ENCODE data around the gene CARD14.

Gene CARD14

DNA sequence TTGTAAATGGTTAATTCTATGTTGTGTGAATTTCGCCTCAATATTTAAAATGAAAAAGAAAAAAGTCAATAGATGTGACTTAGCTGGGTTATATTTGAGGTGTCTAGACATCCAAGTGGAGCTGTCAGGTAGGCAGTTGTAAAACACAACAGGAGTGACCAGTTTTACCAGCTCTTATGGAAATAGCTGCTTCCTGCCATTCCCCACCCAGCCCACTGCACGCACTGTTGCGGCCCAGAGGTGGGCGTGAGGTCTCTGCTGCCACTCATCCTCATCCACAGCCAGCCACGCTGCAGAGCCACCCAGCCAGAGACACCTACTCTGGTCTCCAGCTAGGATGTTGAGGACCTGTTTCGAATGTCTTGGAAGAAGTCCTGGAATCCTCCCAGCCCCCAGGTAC lies 3.4 kb upstream of the CARD14 start:
- TF ChIP-seq Cebpa-rat (IDR thresholded peaks at IDR 0.05): no peak
- Histone ChIP-seq H4K20me1 (no peaks in the 10 kb centered on the region), H3K27me3 (no peaks in the 10 kb centered on the region), H3K36me3 (no peaks in the 10 kb centered on the region), H3K27ac (no peak overlapping the region), H3K4me2 (no peak overlapping the region), H3K9ac (no peak overlapping the region), H3K4me1 (peaks cover 21% of the 10 kb centered on the region), H3K4me3 (no peak overlapping the region), H3K9me3 (no peaks in the 10 kb centered on the region)

DNA sequence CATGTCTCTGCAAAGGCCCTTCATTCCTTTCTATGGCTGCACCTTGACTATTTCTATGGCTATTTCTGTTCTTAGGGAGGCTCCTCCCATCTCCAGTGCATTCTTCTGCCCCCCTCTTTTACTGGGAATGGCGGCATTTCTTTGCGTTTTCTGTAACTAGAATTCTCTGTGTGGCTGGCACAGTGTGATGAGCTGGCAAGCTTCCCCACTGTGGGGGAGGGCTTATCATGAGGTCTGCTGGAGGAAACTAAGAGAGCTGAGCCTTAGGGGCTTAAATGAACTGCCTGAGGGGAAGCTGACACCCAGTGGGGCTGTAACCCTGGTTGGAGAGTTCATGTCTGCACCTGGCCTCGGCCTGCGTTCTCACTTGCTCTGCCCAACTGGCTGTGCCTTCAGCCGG lies 1.5 kb upstream of the CARD14 start:
- H3K4me3 ChIP-seq: no peak overlapping the region
- no peak for TF ChIP-seq Cebpa-rat (IDR thresholded peaks at IDR 0.05)
- 0 out of 2 replicates have a peak, but pooled peaks cover 2% of the 10 kb centered on the region for H3K4me1 ChIP-seq
- no peaks in the 10 kb centered on the region for H4K20me1 ChIP-seq
- no peaks in the 10 kb centered on the region for H3K9me3 ChIP-seq
- H3K27ac ChIP-seq: no peak overlapping the region
- H3K36me3 ChIP-seq: no peaks in the 10 kb centered on the region
- H3K4me2 ChIP-seq: no peak overlapping the region
- H3K27me3 ChIP-seq: no peaks in the 10 kb centered on the region
- no peak overlapping the region for H3K9ac ChIP-seq

DNA sequence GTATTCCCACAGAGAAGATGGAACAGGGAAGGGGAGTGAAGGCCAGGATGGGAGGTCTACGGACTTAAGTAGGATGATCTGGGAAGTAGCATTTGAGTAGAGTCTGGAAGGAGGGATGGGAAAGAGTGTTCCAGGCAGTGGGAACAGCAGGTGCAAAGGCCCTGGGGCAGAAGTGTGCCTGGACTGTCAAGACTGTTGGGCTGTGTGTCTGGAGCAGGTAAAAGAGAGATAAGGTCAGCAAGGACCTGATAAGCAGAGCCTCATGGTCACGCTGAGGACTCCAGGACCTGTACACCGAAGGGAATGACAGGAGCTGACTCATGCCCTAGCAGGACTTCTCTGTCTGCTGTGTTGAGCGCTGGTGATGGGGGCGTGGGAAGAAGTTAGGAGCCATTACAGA lies 723 bp upstream of the CARD14 start:
- no peaks in the 10 kb centered on the region for H3K4me1 ChIP-seq
- no peaks in the 10 kb centered on the region for H3K9me3 ChIP-seq
- no peak for TF ChIP-seq Cebpa-rat (IDR thresholded peaks at IDR 0.05)
- no peak overlapping the region for H3K4me3 ChIP-seq
- H4K20me1 ChIP-seq: no peaks in the 10 kb centered on the region
- H3K4me2 ChIP-seq: no peak overlapping the region
- H3K9ac ChIP-seq: no peak overlapping the region
- no peak overlapping the region for H3K27ac ChIP-seq
- no peaks in the 10 kb centered on the region for H3K36me3 ChIP-seq
- no peaks in the 10 kb centered on the region for H3K27me3 ChIP-seq

DNA sequence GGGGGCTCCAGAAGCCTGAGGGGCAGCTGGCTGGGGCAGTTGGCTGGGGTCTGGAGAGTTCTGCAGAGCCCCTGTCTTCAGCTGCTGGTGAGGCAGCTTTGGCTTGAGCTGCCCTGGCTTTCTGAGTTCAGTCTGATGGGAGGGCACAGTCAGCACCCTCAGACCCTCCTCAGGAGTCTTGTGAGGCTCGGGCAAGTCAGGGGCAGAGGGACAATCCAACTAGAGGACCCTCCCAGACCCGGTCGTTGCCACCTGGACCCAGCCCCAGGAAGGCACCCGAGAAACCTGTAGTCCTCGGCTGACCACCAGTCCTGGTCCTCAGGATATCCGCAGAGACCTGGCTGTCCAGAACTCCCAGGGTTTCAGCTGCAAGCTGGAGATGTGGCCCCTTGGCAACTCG lies 1.9 kb downstream of the CARD14 start:
- Histone ChIP-seq H3K27ac (no peak overlapping the region), H3K4me1 (no peaks in the 10 kb centered on the region), H3K36me3 (no peaks in the 10 kb centered on the region), H3K27me3 (no peaks in the 10 kb centered on the region), H3K9me3 (no peaks in the 10 kb centered on the region), H3K9ac (no peak overlapping the region), H4K20me1 (no peaks in the 10 kb centered on the region), H3K4me2 (no peak overlapping the region), H3K4me3 (no peak overlapping the region)
- no peak for TF ChIP-seq Cebpa-rat (IDR thresholded peaks at IDR 0.05)

DNA sequence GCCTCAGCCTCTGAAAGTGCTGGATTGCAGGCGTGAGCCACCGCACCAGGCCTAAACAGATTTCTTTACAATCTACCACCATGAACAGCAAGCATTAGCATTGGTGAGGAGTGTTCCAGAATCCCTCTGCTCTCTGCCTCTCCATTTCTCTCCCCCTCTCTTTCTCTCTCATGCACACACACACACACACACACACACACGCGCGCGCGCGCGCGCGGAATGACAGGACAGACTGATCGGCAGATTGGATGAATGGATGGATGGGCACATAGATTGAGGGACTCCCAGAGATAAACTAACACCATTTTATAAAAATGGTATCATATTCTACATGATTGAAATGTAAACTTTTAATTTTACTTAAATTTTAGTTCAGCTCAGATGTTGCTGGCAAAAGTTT lies 3.3 kb downstream of the CARD14 start:
- no peak for TF ChIP-seq Cebpa-rat (IDR thresholded peaks at IDR 0.05)
- no peak overlapping the region for H3K27ac ChIP-seq
- no peaks in the 10 kb centered on the region for H3K36me3 ChIP-seq
- H3K9ac ChIP-seq: no peak overlapping the region
- no peaks in the 10 kb centered on the region for H3K27me3 ChIP-seq
- no peaks in the 10 kb centered on the region for H4K20me1 ChIP-seq
- no peaks in the 10 kb centered on the region for H3K9me3 ChIP-seq
- H3K4me1 ChIP-seq: no peaks in the 10 kb centered on the region
- H3K4me2 ChIP-seq: no peak overlapping the region
- no peak overlapping the region for H3K4me3 ChIP-seq

DNA sequence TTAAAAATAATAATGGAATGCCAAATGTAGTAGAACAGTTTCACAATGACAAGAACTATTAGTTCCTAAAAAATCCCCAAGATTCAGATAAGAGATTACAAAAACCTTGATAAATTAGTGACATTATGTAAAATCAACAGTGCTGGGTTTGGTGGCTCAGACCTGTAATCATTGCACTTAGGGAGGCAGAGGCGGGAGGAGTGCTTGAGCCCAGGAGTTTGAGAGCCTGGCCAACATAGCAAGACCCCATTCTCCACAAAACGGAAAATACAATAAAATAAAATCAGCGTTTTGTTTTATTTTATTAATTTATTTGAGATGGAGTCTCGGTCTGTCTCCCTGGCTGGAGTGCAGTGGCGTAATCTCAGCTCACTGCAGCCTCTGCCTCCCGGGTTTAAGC lies 4.1 kb downstream of the CARD14 start:
- Histone ChIP-seq H3K27me3 (no peaks in the 10 kb centered on the region), H3K9ac (no peak overlapping the region), H3K36me3 (no peaks in the 10 kb centered on the region), H3K27ac (no peak overlapping the region), H3K4me1 (no peaks in the 10 kb centered on the region), H3K4me3 (no peak overlapping the region), H3K4me2 (no peak overlapping the region), H4K20me1 (no peaks in the 10 kb centered on the region), H3K9me3 (no peaks in the 10 kb centered on the region)
- no peak for TF ChIP-seq Cebpa-rat (IDR thresholded peaks at IDR 0.05)

DNA sequence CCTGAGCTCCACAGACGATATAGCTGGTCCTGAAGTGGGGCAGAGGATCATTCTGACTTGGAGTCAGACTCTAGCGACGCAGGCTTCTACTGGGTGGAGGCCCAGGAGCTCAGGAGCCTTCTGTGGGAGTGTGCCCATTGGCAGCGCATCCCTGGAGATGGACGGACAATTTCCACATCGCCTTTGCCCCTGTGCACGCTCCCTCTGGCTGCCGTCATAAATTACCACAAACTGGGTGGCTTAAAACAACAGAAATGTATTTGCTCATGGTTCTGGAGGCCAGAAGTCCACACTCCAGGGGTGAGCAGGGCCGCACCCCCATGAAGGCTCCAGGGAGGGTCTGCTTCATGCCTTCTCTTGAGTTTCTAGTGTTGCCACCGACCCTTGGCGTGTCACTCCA lies 6.9 kb downstream of the CARD14 start:
- H3K4me3 ChIP-seq: no peak overlapping the region
- no peaks in the 10 kb centered on the region for H3K9me3 ChIP-seq
- H3K36me3 ChIP-seq: no peaks in the 10 kb centered on the region
- H3K4me2 ChIP-seq: no peak overlapping the region
- no peak overlapping the region for H3K27ac ChIP-seq
- H3K4me1 ChIP-seq: no peaks in the 10 kb centered on the region
- no peak for TF ChIP-seq Cebpa-rat (IDR thresholded peaks at IDR 0.05)
- no peaks in the 10 kb centered on the region for H3K27me3 ChIP-seq
- H3K9ac ChIP-seq: no peak overlapping the region
- no peaks in the 10 kb centered on the region for H4K20me1 ChIP-seq

DNA sequence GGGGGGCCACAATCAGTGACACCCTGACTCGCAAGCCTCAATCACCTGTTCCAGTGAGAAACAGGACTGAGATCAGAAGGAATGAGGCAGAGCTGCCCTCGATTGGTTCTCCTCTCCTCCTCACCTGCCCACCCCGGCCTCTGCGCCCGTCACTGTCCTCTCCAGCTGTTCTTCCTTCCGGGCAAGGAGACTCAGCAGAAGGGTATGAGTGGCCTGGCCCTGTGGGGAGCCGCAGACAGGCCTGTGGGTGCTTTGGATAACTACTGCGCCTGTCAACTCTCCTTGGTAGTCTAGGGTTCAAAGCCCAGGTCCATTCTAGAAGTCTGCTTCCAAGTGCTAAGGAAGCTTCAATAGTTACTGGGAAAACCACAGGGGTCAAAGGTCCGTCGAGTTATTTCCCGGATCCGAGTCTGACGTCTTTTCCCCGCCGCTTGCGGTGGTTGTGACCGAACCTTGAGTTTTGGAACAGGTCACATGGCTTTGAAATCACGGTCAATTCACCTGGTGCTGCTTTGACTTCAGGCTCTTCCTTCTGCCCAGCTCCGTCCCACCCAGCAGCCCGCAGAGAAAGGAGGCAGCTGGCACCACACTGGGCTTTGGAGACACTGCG lies 8.3 kb downstream of the CARD14 start:
- Histone ChIP-seq H3K9me3 (no peaks in the 10 kb centered on the region), H3K27me3 (no peaks in the 10 kb centered on the region), H3K36me3 (no peaks in the 10 kb centered on the region), H3K4me1 (no peaks in the 10 kb centered on the region), H3K27ac (no peak overlapping the region), H3K4me2 (no peak overlapping the region), H3K4me3 (no peak overlapping the region), H4K20me1 (no peaks in the 10 kb centered on the region), H3K9ac (no peak overlapping the region)
- TF ChIP-seq Cebpa-rat (IDR thresholded peaks at IDR 0.05): no peak

DNA sequence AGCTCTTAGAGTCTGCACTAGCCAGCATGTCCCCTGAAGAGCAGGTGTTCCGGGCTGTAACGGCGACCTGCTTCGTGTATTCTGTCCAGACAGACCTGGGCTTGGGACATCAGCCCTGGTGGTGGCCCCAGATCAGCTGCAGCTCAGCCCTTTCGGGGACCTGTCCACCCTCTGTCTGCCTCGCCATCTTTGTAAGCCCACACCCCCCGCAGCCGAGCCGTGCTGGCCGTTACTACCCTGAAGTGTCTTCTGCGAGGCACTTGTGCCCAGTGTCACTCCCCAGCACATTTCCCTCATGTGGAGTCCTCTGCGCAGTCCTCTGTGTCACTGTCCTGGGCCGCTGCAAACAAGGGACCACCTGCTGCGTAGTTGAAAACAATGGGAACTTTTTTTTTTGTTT lies 10.4 kb downstream of the CARD14 start:
- H3K4me3 ChIP-seq: no peak overlapping the region
- no peaks in the 10 kb centered on the region for H3K36me3 ChIP-seq
- H3K4me2 ChIP-seq: no peak overlapping the region
- no peaks in the 10 kb centered on the region for H3K4me1 ChIP-seq
- no peaks in the 10 kb centered on the region for H3K27me3 ChIP-seq
- no peaks in the 10 kb centered on the region for H3K9me3 ChIP-seq
- H4K20me1 ChIP-seq: no peaks in the 10 kb centered on the region
- no peak overlapping the region for H3K9ac ChIP-seq
- no peak for TF ChIP-seq Cebpa-rat (IDR thresholded peaks at IDR 0.05)
- no peak overlapping the region for H3K27ac ChIP-seq

DNA sequence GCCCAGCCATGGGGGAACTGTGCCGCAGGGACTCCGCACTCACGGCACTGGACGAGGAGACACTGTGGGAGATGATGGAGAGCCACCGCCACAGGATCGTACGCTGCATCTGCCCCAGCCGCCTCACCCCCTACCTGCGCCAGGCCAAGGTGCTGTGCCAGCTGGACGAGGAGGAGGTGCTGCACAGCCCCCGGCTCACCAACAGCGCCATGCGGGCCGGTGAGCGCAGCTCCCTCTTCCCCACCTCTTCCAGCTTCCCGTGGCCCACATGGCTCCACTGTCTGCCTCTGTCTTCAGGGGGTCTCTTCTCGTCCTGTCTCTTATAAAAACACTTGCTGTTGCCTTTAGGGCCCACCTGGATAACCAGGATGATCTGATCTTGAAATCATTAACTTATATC lies 11.6 kb downstream of the CARD14 start:
- H3K36me3 ChIP-seq: no peaks in the 10 kb centered on the region
- no peak overlapping the region for H3K4me3 ChIP-seq
- H4K20me1 ChIP-seq: no peaks in the 10 kb centered on the region
- H3K4me1 ChIP-seq: no peaks in the 10 kb centered on the region
- TF ChIP-seq Cebpa-rat (IDR thresholded peaks at IDR 0.05): no peak
- H3K9ac ChIP-seq: no peak overlapping the region
- no peaks in the 10 kb centered on the region for H3K9me3 ChIP-seq
- H3K27me3 ChIP-seq: no peaks in the 10 kb centered on the region
- no peak overlapping the region for H3K27ac ChIP-seq
- H3K4me2 ChIP-seq: no peak overlapping the region

All from BLaER1 (cell line).